Stomach (tissue), 9 donors: ENCODE measurements around the gene NR2E3. TPM values are rescaled to one million over a fixed set of nuclear protein-coding genes. Genes with fewer than 3 reads are reported as not detected.

Experiments used
- DNase-seq, 2 donors: peaks; one replicate each; pipeline versions ENCODE4 v3.0.0 to v3.0.0-alpha.2; 2013 to 2019
- H3K27ac ChIP-seq, 5 donors: fragments of 200-600 bp in 4 of 5; sonication (generic) in 4 of 5; one replicate each; pipeline ENCODE4 v1.5.1; 2013 to 2019; ENCODE audit warnings: mild to moderate bottlenecking in 1 of 5, moderate library complexity in 1 of 5
- H3K27me3 ChIP-seq, 3 donors: fragments of 200-600 bp; sonication (generic); one replicate each; pipeline ENCODE4 v1.5.1; 2017 to 2019; ENCODE audit warnings: mixed run types in 1 of 3
- H3K36me3 ChIP-seq, 4 donors: fragments of 200-600 bp; sonication (generic); 1 replicate in 3 of 4; 2 replicates in 1 of 4; pipeline ENCODE4 v1.5.1; 2016 to 2019
- H3K4me1 ChIP-seq, 4 donors: fragments of 200-600 bp; sonication (generic); one replicate each; pipeline ENCODE4 v1.5.1; 2016 to 2019
- H3K4me3 ChIP-seq, 4 donors: fragments of 200-600 bp; sonication (generic) in 3 of 4; one replicate each; pipeline ENCODE4 v1.5.1; 2016 to 2019; ENCODE audit warnings: mild to moderate bottlenecking in 1 of 4
- H3K9me3 ChIP-seq, 4 donors: fragments of 200-600 bp; sonication (generic); one replicate each; pipeline ENCODE4 v1.5.1; 2016 to 2019
- EP300 ChIP-seq: sonication (generic); formaldehyde crosslinking; IDR thresholded peaks from one replicate; pipeline ENCODE4 v1.6.1; 2017; ENCODE audit warnings: antibody characterized with exemption
- POLR2A ChIP-seq, 4 donors: fragments of 450-650 bp; IDR thresholded peaks; one replicate each; pipeline ENCODE4 v1.6.1; 2016; ENCODE audit warnings: antibody characterized with exemption in 4 of 4, control low read depth in 2 of 4, mild to moderate bottlenecking in 1 of 4, moderate library complexity in 1 of 4
- POLR2AphosphoS5 ChIP-seq, 3 donors: sonication (generic); formaldehyde crosslinking; IDR thresholded peaks; one replicate each; pipeline ENCODE4 v1.6.1; 2016; ENCODE audit warnings: antibody characterized with exemption in 3 of 3
- WGBS, 5 donors: extraction: QIAGEN DNeasy Blood & Tissue Kit in 3 of 5; methylation state at CpG; one replicate each; pipeline versions ENCODE4 v1.1.5 to v1.1.7; 2013 to 2018; 5-methylcytosine and 5-hydroxymethylcytosine counted together
- intact Hi-C: fragments of 100-400 bp; cut with DNase I; formaldehyde crosslinking; loops from one replicate; pipeline ENCODE4 v1.15.1; 2023; ENCODE audit warnings: low total_unique reads
- polyA plus RNA-seq, 3 donors: library from polyadenylated mRNA; stranded (reverse); fragments of 200-250 nt; gene quantifications; one replicate each; pipeline ENCODE4 v1.2.3, GENCODE V29; 2013
- total RNA-seq, 5 donors: library from RNA; depleted of rRNA; stranded (reverse); fragments of >200 nt; gene quantifications; one replicate each; pipeline versions ENCODE4 v1.1.0 to v1.2.3, GENCODE V29; 2014 to 2016
- TF ChIP-seq, protein P1 (sequence below), 7 experiments: fragments of 450-650 bp in 4 of 7; fragments of 200-600 bp in 3 of 7; sonication (generic) in 3 of 7; IDR thresholded peaks; one replicate each; pipeline ENCODE4 v1.5.1; 2016 to 2019; ENCODE audit warnings: antibody characterized with exemption in 7 of 7, control low read depth in 2 of 7, mild to moderate bottlenecking in 1 of 7
- donor health status: healthy with polysubstance abuse.
- donor health status: Bipolar disorder and iron deficiency.
- donor health status: healthy.

NR2E3 gene
- total and polyA plus RNA-seq, 8 donors, result 0.25 to 1.3 (median 0.53) TPM; not detected in 4

DNA sequence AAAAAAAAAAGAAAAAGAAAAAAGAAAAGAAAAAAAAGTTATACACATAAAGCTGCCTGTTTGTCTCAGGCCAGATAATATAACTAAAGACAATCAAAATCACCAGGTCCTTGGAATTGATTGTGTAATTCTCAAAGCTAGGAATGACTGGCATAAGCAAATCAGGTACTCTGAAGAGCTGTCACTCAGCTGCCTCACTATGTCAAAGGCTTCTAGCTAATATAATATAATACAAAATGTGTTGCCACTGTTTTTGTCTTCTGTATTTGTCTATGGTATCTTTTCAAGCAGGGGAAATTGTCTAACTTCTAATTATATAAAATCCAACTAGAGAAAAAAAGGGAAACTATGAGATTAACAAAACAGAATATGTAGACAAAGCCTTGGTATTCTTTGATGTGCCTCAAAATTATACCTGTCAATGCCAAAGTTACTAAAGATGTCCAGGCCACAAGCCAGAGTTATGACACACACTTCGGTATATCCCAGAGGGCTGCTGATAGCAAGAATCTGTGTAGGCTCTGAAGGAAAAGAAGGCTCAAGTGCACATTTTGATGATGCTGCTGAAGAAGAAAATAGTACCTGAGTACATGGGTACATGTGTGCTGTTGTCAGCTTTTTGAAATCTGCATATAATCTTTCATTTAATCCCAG is 37.0 kb upstream of the NR2E3 start:
- intact Hi-C loops, result no loop called here

DNA sequence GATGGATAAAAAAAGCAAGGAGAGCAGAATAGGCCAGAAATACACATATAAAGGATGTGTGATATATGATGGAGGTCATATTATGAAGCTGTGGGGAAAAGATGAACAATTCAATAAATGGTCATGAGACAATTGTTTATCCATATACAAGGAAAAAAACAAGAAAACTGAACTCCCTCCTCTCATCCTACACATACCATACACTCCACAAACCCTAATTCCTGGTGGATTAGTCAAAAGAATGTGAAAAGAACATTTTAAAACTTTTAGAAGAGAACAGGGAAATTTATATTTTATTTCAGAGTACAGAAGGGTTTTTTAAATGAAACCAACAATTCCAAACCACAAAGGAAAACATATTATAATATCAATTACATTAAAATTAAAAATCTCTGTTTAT is 34.5 kb upstream of the NR2E3 start:
- Histone ChIP-seq H3K4me3 (no peak overlapping the region), H3K27ac (no peak overlapping the region), H3K27me3 (no peaks in the 10 kb centered on the region), H3K36me3 (peaks cover 0 to 41% (median 21%) of the 10 kb centered on the region in 4 donors), H3K9me3 (no peaks in the 10 kb centered on the region), H3K4me1 (peaks cover 0 to 9% (median 4%) of the 10 kb centered on the region in 4 donors)
- no peak for DNase-seq
- intact Hi-C loops, result no loop called here
- TF ChIP-seq EP300 (no peak), POLR2A (IDR thresholded peaks at IDR 0.05) (no peak), POLR2AphosphoS5 (IDR thresholded peaks at IDR 0.05) (no peak)
- TF ChIP-seq, protein P1, sequence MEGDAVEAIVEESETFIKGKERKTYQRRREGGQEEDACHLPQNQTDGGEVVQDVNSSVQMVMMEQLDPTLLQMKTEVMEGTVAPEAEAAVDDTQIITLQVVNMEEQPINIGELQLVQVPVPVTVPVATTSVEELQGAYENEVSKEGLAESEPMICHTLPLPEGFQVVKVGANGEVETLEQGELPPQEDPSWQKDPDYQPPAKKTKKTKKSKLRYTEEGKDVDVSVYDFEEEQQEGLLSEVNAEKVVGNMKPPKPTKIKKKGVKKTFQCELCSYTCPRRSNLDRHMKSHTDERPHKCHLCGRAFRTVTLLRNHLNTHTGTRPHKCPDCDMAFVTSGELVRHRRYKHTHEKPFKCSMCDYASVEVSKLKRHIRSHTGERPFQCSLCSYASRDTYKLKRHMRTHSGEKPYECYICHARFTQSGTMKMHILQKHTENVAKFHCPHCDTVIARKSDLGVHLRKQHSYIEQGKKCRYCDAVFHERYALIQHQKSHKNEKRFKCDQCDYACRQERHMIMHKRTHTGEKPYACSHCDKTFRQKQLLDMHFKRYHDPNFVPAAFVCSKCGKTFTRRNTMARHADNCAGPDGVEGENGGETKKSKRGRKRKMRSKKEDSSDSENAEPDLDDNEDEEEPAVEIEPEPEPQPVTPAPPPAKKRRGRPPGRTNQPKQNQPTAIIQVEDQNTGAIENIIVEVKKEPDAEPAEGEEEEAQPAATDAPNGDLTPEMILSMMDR (IDR thresholded peaks at IDR 0.05), result no peak

More for the DNA sequence above, 37.0 kb upstream of the NR2E3 start:
- peaks cover 0 to 44% (median 22%) of the 10 kb centered on the region in 4 donors for H3K36me3 ChIP-seq
- WGBS, 5 donors, result 87 to 91% (median 91%) methylated on average over 1 of the region's 1 CpG
- H3K4me3 ChIP-seq, result no peak overlapping the region
- DNase-seq, result no peak
- H3K27me3 ChIP-seq, result no peaks in the 10 kb centered on the region
- no peaks in the 10 kb centered on the region for H3K9me3 ChIP-seq
- H3K27ac ChIP-seq, result no peak overlapping the region
- H3K4me1 ChIP-seq, result no peaks in the 10 kb centered on the region
- TF ChIP-seq POLR2A (IDR thresholded peaks at IDR 0.05), result no peak
- TF ChIP-seq EP300, result no peak
- TF ChIP-seq POLR2AphosphoS5 (IDR thresholded peaks at IDR 0.05), result no peak
- TF ChIP-seq, protein P1 (IDR thresholded peaks at IDR 0.05), result no peak

- intact Hi-C loops, result no loop called here
- no peak overlapping the region for H3K4me3 ChIP-seq
- DNase-seq, result no peak
- no peaks in the 10 kb centered on the region for H3K27me3 ChIP-seq
- peaks cover 0 to 9% (median 4%) of the 10 kb centered on the region in 4 donors for H3K4me1 ChIP-seq
- H3K36me3 ChIP-seq, result peaks cover 0 to 37% (median 17%) of the 10 kb centered on the region in 4 donors
- no peak overlapping the region for H3K27ac ChIP-seq
- WGBS, 5 donors, result 68 to 77% (median 74%) methylated on average over 3 of the region's 3 CpGs
- no peaks in the 10 kb centered on the region for H3K9me3 ChIP-seq
- TF ChIP-seq EP300 (no peak), POLR2A (IDR thresholded peaks at IDR 0.05) (no peak)
Observed at GRCh38 chr15:71776304-71776703, 34.0 kb upstream of the NR2E3 start.

- Histone ChIP-seq H3K27ac (no peak overlapping the region), H3K9me3 (no peaks in the 10 kb centered on the region), H3K4me3 (no peak overlapping the region), H3K36me3 (peaks cover 0 to 26% (median 11%) of the 10 kb centered on the region in 4 donors), H3K27me3 (no peaks in the 10 kb centered on the region), H3K4me1 (peaks cover 0 to 9% (median 4%) of the 10 kb centered on the region in 4 donors)
- TF ChIP-seq EP300 (no peak), POLR2A (IDR thresholded peaks at IDR 0.05) (no peak), POLR2AphosphoS5 (IDR thresholded peaks at IDR 0.05) (no peak)
- TF ChIP-seq, protein P1 (IDR thresholded peaks at IDR 0.05), result no peak
- 84 to 89% (median 86%) methylated on average over 16 of the region's 16 CpGs for WGBS, 5 donors
- DNase-seq, result no peak
- intact Hi-C loops, result no loop called here
Observed at GRCh38 chr15:71777216-71777943, 33.0 kb upstream of the NR2E3 start.
